Heart left ventricle (tissue), 13 donors: ENCODE measurements around the gene MAST4.

Experiments
- POLR2A ChIP-seq, 2 donors: fragments of 450-650 bp; IDR thresholded peaks; one replicate each; pipeline ENCODE4 v1.6.1; 2017; ENCODE audit warnings: antibody characterized with exemption in 2 of 2, mild to moderate bottlenecking in 2 of 2, moderate library complexity in 2 of 2
- TF ChIP-seq, protein P1 (sequence below), 12 donors: fragments of 200-600 bp; sonication (generic) in 4 of 12; IDR thresholded peaks; one replicate each; pipeline versions ENCODE4 v1.5.0 to v1.8.0; 2018 to 2022; ENCODE audit warnings: antibody characterized with exemption in 12 of 12, mild to moderate bottlenecking in 5 of 12
- donor health status: ischemic (EF 13 %, LVEDD 7.1; RV severe dilation, severe dysfunction).
- donor health status: DM: no; HTN: yes; CAD: no.
- donor health status: DM: no; HTN: no; CAD: no.
- donor health status: ischemic (EF 25% LVEDD 6.9; RV normal size, moderate dysfunction).
- donor health status: ischemic (EF 25% LVEDD 5.7; RV mildly dilated, moderate dysfunction).
- donor health status: ischemic (EF 35%, LVEDD 5.7; RV mildly dilated, moderate dysfunction).
- donor health status: nonischemic (EF 11% LVEDD 7.7; RV severe dilation, severe dysfunction).
- donor health status: DM: yes; HTN: yes; CAD: no.
- donor health status: PGD.
- donor health status: ischemic (EF 29% LVEDD 5.4; RV normal size, mild dysfunction).
- donor health status: nonischemic (EF 23%, LVEDD 6.1; RV moderate dilation, normal function).

DNA sequence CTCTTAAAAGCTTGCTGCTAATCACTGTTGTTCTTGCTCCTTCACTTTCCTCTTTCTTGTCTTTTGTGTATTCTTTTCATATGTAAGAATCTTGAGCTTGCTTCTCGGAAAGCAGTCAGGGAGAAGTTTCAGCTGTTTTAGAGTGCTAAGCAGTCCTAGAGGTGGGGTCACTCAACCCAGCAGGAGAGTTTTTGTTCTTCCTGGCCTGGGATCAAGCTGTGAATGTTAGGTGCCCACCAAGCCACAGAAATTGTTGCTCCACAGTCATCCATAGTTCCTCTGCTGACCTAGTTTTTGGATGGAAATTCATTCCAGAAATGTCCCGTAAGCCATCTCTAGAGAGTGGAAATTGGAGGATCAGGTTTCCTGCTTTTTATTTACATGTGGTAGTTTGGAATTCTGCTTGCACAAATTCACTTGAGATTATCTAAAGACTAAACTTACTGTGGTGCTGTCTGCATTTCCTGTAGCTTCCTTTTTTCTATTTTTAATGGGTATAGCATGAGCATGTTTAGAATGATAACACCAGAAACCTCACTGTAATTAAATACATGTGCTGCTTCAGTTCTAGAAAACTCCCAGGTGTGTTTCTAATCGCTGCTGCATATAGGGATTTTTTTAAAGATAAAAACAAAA, 108.7 kb downstream of the MAST4 start:
- TF ChIP-seq, protein P1, sequence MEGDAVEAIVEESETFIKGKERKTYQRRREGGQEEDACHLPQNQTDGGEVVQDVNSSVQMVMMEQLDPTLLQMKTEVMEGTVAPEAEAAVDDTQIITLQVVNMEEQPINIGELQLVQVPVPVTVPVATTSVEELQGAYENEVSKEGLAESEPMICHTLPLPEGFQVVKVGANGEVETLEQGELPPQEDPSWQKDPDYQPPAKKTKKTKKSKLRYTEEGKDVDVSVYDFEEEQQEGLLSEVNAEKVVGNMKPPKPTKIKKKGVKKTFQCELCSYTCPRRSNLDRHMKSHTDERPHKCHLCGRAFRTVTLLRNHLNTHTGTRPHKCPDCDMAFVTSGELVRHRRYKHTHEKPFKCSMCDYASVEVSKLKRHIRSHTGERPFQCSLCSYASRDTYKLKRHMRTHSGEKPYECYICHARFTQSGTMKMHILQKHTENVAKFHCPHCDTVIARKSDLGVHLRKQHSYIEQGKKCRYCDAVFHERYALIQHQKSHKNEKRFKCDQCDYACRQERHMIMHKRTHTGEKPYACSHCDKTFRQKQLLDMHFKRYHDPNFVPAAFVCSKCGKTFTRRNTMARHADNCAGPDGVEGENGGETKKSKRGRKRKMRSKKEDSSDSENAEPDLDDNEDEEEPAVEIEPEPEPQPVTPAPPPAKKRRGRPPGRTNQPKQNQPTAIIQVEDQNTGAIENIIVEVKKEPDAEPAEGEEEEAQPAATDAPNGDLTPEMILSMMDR (IDR thresholded peaks at IDR 0.05) = no peak
- TF ChIP-seq POLR2A (IDR thresholded peaks at IDR 0.05) = no peak
